Nasal cavity respiratory epithelium epithelial cell of viscerocranial mucosa (primary cell): ENCODE measurements around the gene CD109. TPM values are rescaled to one million over a fixed set of nuclear protein-coding genes. Genes with fewer than 3 reads are reported as not detected.

Experiments
- total RNA-seq: library from RNA; depleted of rRNA; stranded (reverse); fragments of >200 nt; gene quantifications from 2 replicates; pipeline ENCODE4 v1.2.3, GENCODE V29; 2014

CD109 gene
- total RNA-seq: 26.3 and 152 TPM in 2 replicates

GRCh38 chr6:73695619-73696421, at the start of gene CD109:
TSS of gene CD109 (plus strand) at chr6:73696203. CDS start at chr6:73696216, 13 bp downstream.

GRCh38 chr6:73653571-73654424, 42.2 kb upstream of the CD109 start, which contains the start of gene SLC17A5:
TSS of gene SLC17A5 (minus strand) at chr6:73653992. CDS start at chr6:73653886, 106 bp downstream.

Other genes with a start within 250 kb of the CD109 start
- gene CGAS, start 243.9 kb upstream of the CD109 start, total RNA-seq: 5.6 and 11.3 TPM in 2 replicates
- 39.0 and 66.6 TPM in 2 replicates for gene MTO1, start 234.5 kb upstream of the CD109 start, total RNA-seq
- 27,669 and 43,167 TPM in 2 replicates for gene EEF1A1, start 175.2 kb upstream of the CD109 start, total RNA-seq
- gene SLC17A5, start 42.2 kb upstream of the CD109 start, total RNA-seq: 17.7 and 20.5 TPM in 2 replicates